ENCODE data around the gene LAMA3. TPM values are rescaled to one million over a fixed set of nuclear protein-coding genes. Genes with fewer than 3 reads are reported as not detected.

LAMA3 gene
- total and polyA plus RNA-seq, 4 donors: 0.26 to 3.9 (median 0.37) TPM

GRCh38 chr18:23745366-23745765 lies 56.1 kb downstream of the LAMA3 start (continued):
- TF ChIP-seq SP1 (IDR thresholded peaks at IDR 0.05): no peak
- no peak for TF ChIP-seq EGR1 (IDR thresholded peaks at IDR 0.05; ENCODE audit: low read depth in 2 of 2)

GRCh38 chr18:23746851-23747250 lies 57.6 kb downstream of the LAMA3 start:
- no peaks in the 10 kb centered on the region for H3K9me3 ChIP-seq (ENCODE audit: control insufficient read depth in 4 of 4, low read length in 3 of 4)
- no peak for TF ChIP-seq JUND (IDR thresholded peaks at IDR 0.05)
- TF ChIP-seq REST (IDR thresholded peaks at IDR 0.05): no peak
- TF ChIP-seq EGR1 (IDR thresholded peaks at IDR 0.05; ENCODE audit: low read depth in 2 of 2): no peak
- TF ChIP-seq FOXA1 (IDR thresholded peaks at IDR 0.05): no peak
- TF ChIP-seq, protein P1, sequence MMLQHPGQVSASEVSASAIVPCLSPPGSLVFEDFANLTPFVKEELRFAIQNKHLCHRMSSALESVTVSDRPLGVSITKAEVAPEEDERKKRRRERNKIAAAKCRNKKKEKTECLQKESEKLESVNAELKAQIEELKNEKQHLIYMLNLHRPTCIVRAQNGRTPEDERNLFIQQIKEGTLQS (IDR thresholded peaks at IDR 0.05): no peak
- TF ChIP-seq TAF1 (conservative IDR thresholded peaks at IDR 0.05): no peak
- no peak for TF ChIP-seq HNF4G (IDR thresholded peaks at IDR 0.05)
- no peak overlapping the region for H3K4me3 ChIP-seq (ENCODE audit: low read depth in 1 of 3, low read length in 3 of 3)
- H3K27me3 ChIP-seq (ENCODE audit: control insufficient read depth in 4 of 4, insufficient read depth in 4 of 4, low read length in 3 of 4): no peaks in the 10 kb centered on the region
- H3K4me1 ChIP-seq (ENCODE audit: control insufficient read depth in 4 of 4, insufficient read depth in 4 of 4, low read length in 3 of 4): no peaks in the 10 kb centered on the region
- DNase-seq (ENCODE audit: low spot score): no peak
- H3K27ac ChIP-seq (ENCODE audit: low read depth in 1 of 2, low read length in 2 of 2): no peak overlapping the region
- no peaks in the 10 kb centered on the region for H3K36me3 ChIP-seq (ENCODE audit: control insufficient read depth in 4 of 4, insufficient read depth in 3 of 4, low read depth in 1 of 4, low read length in 3 of 4)
- 58% methylated on average over 4 of the region's 4 CpGs for WGBS
- no peak overlapping the region for H3K9ac ChIP-seq (ENCODE audit: low read depth in 1 of 2, low read length in 2 of 2)

DNA sequence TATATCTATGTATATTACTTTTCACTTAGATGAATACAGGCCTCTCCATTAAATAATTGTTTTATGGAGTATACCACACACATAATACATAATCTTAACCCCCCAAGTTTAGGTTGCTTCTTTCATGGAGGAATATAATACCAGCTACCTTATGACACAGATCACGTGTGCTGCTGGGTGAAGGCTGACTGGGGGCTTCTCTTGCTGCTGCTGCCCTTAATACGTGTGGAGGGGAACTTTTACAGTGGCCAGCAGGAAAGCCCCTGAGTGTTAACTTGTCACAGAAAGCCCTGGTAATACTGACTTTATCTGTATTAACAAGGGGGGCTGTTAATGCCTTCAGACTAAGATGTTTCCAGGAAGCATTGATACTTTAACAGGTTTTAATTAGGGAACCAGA lies 63.1 kb downstream of the LAMA3 start:
- Histone ChIP-seq H3K9me3 (ENCODE audit: control insufficient read depth in 4 of 4, low read length in 3 of 4) (no peaks in the 10 kb centered on the region), H3K36me3 (ENCODE audit: control insufficient read depth in 4 of 4, insufficient read depth in 3 of 4, low read depth in 1 of 4, low read length in 3 of 4) (no peaks in the 10 kb centered on the region), H3K9ac (ENCODE audit: low read depth in 1 of 2, low read length in 2 of 2) (no peak overlapping the region), H3K4me1 (ENCODE audit: control insufficient read depth in 4 of 4, insufficient read depth in 4 of 4, low read length in 3 of 4) (no peaks in the 10 kb centered on the region), H3K4me3 (ENCODE audit: low read depth in 1 of 3, low read length in 3 of 3) (no peak overlapping the region), H3K27ac (ENCODE audit: low read depth in 1 of 2, low read length in 2 of 2) (no peak overlapping the region), H3K27me3 (ENCODE audit: control insufficient read depth in 4 of 4, insufficient read depth in 4 of 4, low read length in 3 of 4) (no peaks in the 10 kb centered on the region)
- no peak for DNase-seq (ENCODE audit: low spot score)
- WGBS: 90% methylated on average over 2 of the region's 2 CpGs
- no peak for TF ChIP-seq GABPA (IDR thresholded peaks at IDR 0.05 in 1 of 2, conservative IDR thresholded peaks at IDR 0.05 in 1 of 2)
- no peak for TF ChIP-seq ZBTB33 (IDR thresholded peaks at IDR 0.05)
- no peak for TF ChIP-seq EGR1 (IDR thresholded peaks at IDR 0.05; ENCODE audit: low read depth in 2 of 2)
- TF ChIP-seq CTCF (IDR thresholded peaks at IDR 0.05; ENCODE audit: low read depth, low read length, missing input control): no peak
- TF ChIP-seq NR2F2 (IDR thresholded peaks at IDR 0.05): no peak
